HG02852 (cell line): ENCODE measurements around the gene CHRD.
"Not testable (repeated sequence)": the region's sequence is repeated elsewhere in the genome, so short reads cannot be mapped to it uniquely, and the experiment has no call there.

ENCODE experiments used
- ATAC-seq: cut with Tn5 transposase; IDR thresholded peaks from one replicate; pipeline ENCODE4 v1.9.1; 2021; ENCODE audit warnings: mild to moderate bottlenecking, moderate library complexity; ENCODE audit not compliant: unreplicated experiment

The CHRD gene

DNA sequence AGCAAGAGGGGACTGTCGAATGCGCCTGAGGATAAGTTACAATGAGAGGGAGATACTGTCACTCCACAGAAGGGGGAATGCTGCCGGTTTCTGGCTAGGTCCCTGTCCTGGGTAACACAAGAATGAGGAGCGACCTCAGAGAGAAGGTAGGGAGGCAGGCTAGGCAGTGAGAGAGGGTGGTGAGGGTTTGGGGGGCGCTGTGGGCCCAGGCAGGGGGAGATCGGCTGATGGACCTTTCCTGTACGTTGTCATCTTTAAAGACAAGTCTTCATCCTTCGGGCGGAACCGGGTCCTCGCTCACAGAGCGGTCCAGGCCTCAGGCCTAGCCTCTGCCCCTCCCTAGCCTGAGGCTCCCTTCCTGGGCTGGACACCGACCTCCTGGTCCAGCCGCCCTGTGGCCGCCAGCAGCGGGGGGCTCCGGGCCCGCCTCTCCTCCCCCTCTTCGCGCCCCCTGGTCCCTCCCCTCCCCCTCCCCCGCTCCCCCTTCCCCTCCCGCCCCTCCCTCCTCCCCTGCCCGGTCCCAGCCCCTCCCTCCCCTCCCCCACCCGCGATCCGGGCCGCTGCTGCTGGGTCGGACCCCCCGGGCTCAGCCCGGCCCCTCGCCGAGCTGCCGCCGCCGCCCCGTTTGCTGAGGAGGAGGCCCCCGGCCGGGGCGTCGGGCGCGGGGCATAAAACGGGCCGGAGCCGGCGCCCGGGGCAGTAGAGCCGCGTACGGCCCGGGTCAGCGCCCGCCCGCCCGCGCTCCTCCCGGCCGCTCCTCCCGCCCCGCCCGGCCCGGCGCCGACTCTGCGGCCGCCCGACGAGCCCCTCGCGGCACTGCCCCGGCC, at the start of gene CHRD:
Gene CHRD (plus strand): TSS at position 697 of the 827 bp plus-strand sequence. CDS start 265 bp downstream, outside the sequence.
- no peak for ATAC-seq

DNA sequence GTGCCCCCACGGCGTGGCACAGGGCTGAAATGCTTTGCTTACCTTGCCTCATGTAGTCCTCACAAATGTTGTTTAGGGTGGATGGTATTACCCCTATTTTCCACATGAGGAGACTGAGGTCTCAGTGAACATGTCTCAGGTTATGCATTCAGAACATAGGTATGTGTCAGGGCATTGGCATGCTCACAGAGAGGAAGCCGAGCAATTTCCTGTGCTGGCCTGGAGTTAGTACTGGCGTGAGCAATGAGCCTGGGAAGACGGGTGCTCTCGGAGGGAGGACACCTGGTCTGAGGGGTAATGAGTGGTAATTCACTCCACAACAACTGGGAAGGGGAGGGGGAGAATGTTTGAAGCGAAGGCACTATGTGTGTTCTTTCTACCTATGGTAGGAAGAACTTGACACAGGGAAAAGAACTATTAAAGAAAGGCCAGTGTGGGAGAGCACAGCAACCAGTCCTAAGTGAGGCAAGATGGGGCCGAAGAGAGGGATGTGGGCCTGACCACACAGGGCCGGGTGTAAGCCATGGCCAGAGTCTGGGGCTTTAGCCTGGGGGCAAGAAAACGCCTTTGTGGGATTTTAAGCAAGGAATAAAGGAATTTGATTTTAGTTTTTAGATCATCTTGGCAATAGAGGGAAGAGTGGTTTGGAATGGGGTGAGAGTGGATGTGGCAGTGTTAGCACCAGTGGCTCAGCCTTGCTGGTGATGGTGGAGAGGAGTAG, 47.3 kb upstream of the CHRD start:
- ATAC-seq = no peak

DNA sequence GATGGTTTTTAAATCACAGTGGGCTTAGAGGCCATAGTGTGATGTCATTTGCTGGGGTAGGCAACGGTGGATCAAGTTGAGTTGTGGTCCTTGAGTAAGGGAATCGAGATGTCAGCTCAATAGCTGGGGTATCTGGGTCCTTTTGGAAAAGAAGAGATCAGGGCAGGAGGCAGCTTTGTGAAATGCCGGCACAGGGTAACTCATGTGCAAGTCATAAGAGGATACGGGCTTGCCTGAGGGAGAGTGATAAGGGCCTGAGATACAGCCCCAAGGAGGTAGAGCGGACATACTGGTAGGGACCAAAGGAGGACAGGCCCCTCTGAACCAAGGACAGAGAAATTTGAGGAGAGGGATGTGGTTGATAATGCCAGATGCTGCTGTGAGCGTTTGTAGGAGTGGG, 46.7 kb upstream of the CHRD start:
- no peak for ATAC-seq

- ATAC-seq = no peak
Observed at GRCh38 chr3:184333700-184334099, 46.2 kb upstream of the CHRD start.

DNA sequence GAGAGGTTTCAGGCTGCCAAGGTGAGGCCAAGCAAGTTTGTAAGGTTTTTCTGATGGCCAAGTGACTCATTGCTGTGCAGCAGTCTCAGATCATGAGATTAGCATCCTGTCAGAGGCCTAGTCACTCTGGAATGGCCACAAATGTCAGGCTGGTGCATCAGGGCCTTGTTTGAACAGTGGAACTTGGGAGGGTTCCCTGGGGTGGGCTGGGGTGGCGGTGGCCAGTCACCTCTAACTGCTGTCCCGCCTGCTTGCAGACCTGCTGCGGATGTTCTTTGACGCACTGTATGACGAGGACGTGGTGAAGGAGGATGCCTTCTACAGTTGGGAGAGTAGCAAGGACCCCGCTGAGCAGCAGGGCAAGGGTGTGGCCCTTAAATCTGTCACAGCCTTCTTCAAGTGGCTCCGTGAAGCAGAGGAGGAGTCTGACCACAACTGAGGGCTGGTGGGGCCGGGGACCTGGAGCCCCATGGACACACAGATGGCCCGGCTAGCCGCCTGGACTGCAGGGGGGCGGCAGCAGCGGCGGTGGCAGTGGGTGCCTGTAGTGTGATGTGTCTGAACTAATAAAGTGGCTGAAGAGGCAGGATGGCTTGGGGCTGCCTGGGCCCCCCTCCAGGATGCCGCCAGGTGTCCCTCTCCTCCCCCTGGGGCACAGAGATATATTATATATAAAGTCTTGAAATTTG, 45.2 kb upstream of the CHRD start:
- no peak for ATAC-seq

DNA sequence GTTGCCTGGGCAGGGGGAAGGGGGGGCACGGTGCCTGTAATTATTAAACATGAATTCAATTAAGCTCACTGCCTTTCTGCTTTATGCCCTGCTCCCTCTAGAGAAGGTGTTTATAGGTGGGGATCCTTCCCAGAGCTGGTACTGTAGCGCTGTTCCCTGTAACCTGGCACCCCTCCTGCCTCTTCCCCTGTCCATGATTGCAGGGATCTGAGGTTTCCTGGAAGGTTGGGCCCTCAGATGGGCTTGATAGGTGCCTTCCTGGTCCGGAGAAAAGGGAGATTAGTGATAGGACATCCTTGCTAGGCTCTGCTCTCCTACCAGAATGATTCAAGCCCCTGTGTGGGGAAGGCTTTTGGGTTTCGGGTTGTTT, 44.6 kb upstream of the CHRD start:
- peak; percentile 6 for ATAC-seq

DNA sequence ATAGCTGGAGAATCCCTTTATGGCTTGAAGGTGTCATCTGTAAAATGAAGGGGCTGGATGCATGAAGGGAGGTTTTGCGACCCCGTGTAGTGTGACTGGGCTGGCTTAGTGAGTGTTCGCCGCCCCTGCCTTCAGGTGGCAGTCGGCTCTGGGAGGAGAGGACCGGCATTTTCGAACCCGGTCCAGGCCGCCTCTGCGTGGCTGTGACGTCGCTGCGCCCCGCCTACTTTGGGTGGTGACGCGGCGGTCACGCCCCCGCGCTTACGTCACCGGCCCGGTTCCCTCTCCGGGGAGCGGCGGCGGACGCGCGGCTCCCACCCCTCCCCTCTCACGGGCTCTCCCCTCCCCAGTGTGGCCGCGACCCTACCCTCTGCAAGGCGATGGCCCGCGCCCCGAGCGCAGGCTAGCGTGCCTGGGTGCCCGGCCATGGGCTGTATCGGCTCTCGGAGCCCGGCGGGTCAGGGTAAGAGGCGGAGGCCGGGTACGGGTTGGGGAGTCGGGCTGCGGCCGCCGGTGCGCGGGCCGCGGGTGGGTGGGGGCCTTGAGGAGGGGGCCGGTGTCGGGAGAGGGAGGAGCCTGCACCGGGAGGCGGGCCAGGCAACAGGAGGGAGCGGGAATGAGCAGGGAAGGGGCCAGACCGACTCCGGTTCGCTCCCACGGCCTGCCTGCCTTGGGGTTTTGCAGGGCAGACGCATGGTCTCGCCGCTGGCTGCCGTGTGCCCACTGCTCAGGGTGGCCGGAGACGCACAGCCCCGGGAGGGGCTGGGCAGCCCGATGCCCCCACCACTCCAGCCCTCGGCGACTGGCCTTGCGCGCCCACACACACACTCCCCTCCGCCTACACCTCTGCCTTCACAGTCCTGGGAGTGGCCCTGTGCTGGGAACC, 44.0 kb upstream of the CHRD start:
- ATAC-seq = peak; percentile 78

DNA sequence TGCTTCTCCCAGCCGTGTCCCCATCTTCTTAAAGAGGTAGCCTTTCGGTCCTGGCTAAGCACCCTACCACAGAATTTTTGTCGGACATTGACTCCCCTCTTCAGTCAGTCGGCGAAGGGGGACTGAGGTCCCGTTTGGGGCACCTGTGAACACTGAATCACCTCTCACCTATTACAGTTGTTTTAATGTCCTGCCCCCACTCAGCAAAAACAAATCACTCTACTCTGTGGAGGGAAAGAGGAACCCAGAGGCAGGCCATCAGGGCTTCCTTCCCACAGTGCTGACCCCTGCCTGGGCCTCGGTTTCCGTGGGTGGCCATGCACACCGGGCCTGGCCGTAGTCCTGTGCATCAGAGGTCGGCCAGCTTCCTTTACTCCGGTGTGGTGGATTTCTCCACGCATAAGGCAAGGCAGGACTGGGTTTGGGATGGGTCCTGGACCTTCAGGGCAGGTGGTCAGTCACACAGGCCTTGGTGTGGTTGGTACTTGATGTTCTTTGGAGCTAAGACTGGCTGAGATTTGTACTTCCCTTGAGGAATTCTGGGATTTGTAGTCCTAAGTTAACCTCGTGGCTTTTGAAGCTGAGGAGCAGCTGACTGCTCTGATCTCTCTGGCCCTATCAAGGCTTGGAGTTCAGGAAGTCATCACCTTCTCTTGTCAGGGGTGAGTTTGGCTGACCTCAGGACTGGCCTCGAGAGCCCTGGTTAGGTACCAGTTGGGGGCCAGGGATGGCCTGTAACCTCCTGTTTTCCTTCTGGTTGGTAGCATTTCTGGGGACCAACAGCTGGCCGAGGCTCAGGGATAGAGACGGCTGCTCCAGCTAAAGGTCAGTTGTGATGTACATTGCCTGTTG, 43.1 kb upstream of the CHRD start:
- ATAC-seq = no peak

GRCh38 chr3:184337399-184337714, 42.5 kb upstream of the CHRD start, which contains the start of gene FAM131A:
Gene FAM131A (plus strand): TSS chr3:184337600. CDS start chr3:184337631, 31 bp downstream.
- ATAC-seq = no peak

GRCh38 chr3:184337981-184338380, 41.9 kb upstream of the CHRD start:
- ATAC-seq = no peak

- no peak for ATAC-seq
Observed at GRCh38 chr3:184338511-184338945, 41.3 kb upstream of the CHRD start.

DNA sequence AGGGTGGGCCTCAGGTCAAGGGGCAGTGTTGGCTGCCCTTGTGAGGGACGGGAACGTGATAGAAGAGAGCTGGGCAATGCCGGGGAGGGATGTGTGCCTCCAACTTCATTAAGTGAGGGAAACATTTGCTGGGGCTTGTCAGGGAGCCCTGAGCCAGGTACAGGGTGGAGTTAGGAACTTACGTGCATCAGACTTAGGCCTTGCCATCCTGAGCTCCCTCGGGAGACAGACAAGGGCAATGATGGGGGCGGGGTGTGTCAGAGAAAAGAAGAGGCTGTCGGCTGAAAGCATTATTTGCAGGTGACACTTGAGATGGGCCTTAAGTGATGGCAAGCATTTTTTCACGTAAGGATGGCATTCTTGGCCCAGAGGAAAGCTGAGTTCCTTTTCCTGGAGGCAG, 40.9 kb upstream of the CHRD start:
- no peak for ATAC-seq

DNA sequence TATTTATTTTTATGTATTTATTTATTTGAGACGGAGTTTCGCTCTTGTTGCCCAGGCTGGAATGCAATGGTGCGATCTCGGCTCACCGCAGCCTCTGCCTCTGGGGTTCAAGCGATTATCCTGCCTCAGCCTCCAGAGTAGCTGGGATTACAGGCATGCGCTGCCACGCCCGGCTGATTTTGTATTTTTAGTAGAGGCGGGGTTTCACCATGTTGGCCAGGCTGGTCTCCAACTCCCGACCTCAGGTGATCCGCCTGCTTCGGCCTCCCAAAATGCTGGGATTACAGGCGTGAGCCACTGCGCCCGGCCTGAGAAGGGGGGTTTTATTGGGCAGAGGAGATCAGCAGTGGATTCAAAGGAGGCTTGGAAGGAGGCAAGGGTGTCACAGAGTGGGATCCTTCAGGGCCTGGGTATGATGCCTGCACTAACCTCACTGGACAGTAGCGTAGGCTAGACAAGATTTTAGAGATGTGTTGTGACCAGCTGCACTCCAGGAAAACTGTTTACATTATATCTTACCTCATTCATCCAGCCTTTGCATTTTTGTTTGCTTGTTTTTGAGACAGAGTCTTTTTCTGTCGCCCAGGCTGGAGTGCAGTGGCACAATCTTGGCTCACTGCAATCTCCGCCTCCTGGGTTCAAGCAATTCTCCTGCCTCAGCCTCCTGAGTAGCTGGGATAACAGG, 40.3 kb upstream of the CHRD start:
- not testable (repeated sequence) for ATAC-seq

- ATAC-seq = no peak
Observed at GRCh38 chr3:184341925-184342324, 37.9 kb upstream of the CHRD start.

DNA sequence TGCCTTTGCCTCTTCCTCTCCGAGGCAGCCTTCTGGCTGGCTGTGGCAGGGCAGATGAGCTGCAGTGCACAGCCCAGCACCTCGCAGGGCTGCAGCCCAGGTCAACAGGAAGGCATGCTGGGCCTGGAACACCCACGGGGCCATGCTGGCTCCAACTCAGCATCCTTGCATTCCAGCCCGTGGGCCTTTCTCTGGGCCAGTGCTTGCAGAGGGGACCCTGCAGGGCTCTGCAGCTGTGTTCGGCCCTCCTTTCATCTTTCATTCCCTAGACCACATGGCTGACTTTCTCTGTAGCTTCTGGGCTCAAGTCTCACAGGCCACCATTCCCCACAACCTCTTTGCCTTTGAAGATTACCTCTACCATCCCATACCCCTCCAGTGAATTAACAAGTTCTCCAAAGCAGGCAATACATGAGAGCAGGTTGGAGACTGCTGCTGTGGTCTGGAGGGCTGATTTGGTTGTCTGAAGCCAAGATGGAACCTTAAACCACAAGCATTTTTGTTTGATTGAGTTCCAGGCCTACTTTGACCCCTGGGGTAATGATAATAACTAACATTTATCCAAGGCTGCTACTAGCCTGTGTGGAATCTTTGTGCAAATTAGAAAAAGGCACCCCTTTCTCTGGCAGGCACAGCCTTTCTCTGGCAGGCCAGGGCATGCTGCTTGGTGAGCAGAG, 36.5 kb upstream of the CHRD start:
- no peak for ATAC-seq

- no peak for ATAC-seq
Observed at GRCh38 chr3:184344579-184345316, 35.1 kb upstream of the CHRD start.

DNA sequence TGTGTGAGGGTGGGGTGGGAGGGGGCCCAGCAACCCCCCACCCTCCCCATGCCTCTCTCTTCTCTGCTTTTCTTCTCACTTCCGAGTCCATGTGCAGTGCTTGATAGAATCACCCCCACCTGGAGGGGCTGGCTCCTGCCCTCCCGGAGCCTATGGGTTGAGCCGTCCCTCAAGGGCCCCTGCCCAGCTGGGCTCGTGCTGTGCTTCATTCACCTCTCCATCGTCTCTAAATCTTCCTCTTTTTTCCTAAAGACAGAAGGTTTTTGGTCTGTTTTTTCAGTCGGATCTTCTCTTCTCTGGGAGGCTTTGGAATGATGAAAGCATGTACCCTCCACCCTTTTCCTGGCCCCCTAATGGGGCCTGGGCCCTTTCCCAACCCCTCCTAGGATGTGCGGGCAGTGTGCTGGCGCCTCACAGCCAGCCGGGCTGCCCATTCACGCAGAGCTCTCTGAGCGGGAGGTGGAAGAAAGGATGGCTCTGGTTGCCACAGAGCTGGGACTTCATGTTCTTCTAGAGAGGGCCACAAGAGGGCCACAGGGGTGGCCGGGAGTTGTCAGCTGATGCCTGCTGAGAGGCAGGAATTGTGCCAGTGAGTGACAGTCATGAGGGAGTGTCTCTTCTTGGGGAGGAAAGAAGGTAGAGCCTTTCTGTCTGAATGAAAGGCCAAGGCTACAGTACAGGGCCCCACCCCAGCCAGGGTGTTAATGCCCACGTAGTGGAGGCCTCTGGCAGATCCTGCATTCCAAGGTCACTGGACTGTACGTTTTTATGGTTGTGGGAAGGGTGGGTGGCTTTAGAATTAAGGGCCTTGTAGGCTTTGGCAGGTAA, 34.3 kb upstream of the CHRD start:
- ATAC-seq = no peak
